AG08396 (cell line): ENCODE measurements around the gene CR1L.
"Not testable (repeated sequence)": the region's sequence is repeated elsewhere in the genome, so short reads cannot be mapped to it uniquely, and the experiment has no call there.

Experiments used
- DNase-seq: peaks from one replicate; pipeline ENCODE4 v3.0.0; 2012; ENCODE audit warnings: low spot score, mixed read lengths

CR1L gene

DNA sequence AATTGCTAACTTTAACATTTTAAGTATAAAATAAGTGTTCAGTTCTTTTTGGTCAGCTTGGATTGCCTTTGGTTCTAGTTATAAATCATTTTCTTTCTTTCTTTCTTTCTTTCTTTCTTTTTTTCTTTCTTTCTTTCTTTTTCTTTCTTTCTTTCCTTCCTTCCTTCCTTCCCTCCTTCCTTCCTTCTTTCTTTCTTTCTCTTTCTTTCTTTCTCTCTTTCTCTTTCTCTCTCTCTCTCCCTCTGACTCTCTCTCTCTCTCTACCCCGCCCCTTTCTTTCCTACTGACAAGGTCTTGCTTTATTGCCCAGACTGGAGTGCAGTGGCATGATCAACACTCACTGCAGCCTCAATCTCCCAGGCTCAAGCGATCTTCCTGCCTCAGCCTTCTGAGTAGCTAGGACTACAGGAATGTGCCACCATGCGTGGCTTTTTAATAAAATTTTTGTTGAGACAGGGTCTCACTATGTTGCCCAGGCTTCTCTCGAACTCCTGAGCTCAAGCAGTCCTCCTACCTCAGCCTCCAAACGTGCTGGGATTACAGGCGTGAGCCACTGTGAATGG lies 38.0 kb downstream of the CR1L start:
- not testable (repeated sequence) for DNase-seq

DNA sequence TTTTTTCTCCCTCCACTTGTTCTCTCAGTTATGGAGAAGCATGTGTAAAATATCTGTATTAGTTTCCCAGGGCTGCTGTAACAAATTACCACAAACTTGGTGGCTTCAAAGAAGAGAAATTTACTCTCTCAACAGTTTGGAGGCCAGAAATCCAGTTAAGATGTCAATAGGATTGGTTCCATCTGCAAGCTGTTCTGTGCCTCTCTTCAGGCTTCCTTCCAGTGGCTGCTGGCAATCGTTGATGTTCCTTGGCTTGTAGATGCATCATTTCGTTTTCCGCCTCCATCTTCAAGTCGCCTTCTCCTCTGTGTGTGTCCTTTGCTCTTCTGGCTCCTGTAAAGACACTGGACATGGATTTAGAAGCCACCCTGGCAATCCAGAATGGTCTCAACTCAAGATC lies 45.6 kb downstream of the CR1L start:
- DNase-seq = not testable (repeated sequence)

GRCh38 chr1:207691010-207691409 lies 46.1 kb downstream of the CR1L start:
- DNase-seq = no peak

GRCh38 chr1:207691841-207692240 lies 46.9 kb downstream of the CR1L start:
- no peak for DNase-seq

- DNase-seq = not testable (repeated sequence)
These were observed 47.4 kb downstream of the CR1L start for GRCh38 chr1:207692291-207692690.

- DNase-seq = no peak
These were observed 51.0 kb downstream of the CR1L start for GRCh38 chr1:207695891-207696290.

GRCh38 chr1:207698822-207699483 lies 54.0 kb downstream of the CR1L start:
- peak; percentile 27 for DNase-seq

- no peak for DNase-seq
These were observed 57.4 kb downstream of the CR1L start for GRCh38 chr1:207702317-207702716.

DNA sequence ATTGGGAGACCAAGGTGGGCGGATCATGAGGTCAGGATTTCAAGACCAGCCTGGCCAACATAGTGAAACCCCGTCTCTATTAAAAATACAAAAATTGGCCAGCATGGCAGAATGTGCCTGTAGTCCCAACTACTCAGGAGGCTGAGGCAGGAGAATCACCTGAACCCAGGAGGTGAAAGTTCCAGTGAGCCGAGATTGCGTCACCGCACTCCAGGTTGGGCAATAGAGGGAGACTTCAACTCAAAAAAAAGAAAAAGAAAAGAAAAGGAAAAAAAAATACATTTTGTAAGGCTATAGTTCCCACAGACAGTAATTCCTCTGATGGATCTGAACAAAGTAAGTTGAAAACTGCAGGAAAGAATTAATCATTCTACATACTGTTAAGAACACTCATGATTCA lies 58.8 kb downstream of the CR1L start:
- no peak for DNase-seq

GRCh38 chr1:207708004-207708403 lies 63.1 kb downstream of the CR1L start:
- DNase-seq = not testable (repeated sequence)

- peak; percentile 10 for DNase-seq
These were observed 66.4 kb downstream of the CR1L start for GRCh38 chr1:207711285-207711684.

GRCh38 chr1:207712701-207713100 lies 67.8 kb downstream of the CR1L start:
- not testable (repeated sequence) for DNase-seq

DNA sequence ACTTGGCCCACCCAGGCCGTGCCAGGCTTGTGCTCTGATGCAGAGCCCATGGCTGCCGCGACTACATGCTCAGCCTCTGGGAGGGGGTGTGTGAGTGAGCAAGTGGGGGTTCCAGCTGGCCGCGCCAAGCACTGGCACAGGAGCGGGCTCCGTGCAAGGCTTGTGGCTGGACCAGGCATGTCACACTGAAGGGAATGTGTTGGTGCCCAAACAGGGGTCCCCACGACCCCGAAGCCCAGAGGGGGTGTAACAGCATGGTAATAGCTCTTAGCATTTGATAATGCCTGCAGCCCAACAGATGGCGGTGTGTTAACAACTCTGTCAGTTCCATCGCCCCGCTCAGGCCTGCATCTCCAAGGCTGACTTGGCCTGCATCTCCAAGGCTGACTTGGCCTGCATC lies 68.6 kb downstream of the CR1L start:
- DNase-seq = no peak

DNA sequence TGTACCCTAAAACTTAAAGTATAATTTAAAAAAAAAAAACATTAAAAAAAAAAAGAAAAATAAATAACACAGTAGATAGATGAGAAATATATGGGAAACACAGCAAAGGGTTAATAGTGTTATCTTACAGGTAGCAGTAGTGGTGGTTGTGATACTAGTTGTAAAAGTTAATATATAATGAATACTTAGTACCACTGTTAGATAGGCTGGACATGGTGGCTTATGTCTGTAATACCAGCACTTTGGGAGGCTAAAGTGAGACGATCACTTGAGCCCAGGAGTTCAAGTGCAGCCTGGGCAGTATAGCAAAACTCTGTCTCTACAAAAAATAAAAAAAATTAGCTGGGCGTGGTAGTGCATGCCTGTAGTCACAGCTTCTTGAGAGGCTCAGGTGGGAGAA lies 74.3 kb downstream of the CR1L start:
- DNase-seq = no peak

GRCh38 chr1:207728200-207728858 lies 83.4 kb downstream of the CR1L start:
- DNase-seq = not testable (repeated sequence)

- DNase-seq = not testable (repeated sequence)
These were observed 92.7 kb downstream of the CR1L start for GRCh38 chr1:207737503-207738157.

- not testable (repeated sequence) for DNase-seq
These were observed 93.3 kb downstream of the CR1L start for GRCh38 chr1:207738158-207738659.

- DNase-seq = no peak
These were observed 95.3 kb downstream of the CR1L start for GRCh38 chr1:207740207-207740606.

DNA sequence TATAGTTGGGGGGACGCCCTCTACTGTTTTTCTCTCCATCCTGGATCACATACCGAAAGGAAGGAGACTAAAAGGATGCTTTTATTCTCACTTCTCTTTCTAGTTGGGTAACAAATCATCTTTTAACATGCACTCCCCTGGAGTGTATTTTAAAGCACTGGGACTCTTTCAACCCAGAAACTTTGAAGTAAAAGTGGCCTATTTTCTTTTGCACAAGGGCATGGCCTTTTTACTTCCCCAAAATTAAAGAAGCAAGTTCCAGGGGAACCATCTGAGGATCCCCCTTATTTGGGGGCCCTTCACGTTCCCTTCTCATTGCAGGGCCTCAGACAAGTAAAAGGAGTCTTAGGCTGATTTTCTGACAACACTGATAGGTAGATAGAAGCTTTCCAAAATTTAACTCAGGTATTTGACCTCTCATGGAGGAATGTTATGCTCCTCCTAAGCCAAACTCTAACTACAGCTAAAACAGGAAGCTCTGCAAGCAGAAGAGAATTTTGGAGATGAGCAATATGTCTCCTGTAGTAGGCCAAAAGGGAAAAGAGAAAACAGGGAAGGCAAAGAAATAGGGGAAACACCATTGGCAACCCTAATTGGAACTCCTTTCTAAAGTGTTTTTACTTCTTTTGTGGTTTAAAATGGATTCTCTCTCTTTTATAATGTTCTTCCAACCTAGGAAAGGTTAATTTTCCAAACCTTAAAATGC lies 98.1 kb downstream of the CR1L start:
- no peak for DNase-seq

- DNase-seq = no peak
These were observed 99.1 kb downstream of the CR1L start for GRCh38 chr1:207744000-207744534.

DNA sequence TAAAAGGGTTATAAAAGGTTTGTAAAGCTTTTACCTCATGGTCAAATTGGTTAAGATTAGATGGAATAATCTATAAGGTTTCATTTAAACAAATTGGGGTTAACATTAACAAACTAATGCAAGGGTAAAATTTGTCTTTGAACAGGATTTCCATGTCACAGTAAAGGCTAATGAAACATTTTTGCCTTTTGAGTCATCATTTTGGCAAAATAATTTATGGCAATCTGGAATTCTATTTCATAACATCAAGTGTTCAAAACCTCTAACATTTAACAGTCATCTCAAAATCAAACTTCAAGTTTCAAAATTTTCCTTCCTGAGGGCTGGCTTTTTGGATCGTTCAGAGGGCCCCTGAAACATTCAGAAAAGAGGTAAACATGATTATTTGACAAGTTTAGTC lies 100.4 kb downstream of the CR1L start:
- DNase-seq = peak; percentile 9
